Activated CD8-positive, alpha-beta memory T cell treated with anti-CD3 and anti-CD28 coated beads for 24 hours (primary cell): Measurements from ENCODE around the gene DST.

Experiments used
- DNase-seq: peaks from one replicate; pipeline ENCODE4 v3.0.0-alpha.2; 2020

DST gene

DNA sequence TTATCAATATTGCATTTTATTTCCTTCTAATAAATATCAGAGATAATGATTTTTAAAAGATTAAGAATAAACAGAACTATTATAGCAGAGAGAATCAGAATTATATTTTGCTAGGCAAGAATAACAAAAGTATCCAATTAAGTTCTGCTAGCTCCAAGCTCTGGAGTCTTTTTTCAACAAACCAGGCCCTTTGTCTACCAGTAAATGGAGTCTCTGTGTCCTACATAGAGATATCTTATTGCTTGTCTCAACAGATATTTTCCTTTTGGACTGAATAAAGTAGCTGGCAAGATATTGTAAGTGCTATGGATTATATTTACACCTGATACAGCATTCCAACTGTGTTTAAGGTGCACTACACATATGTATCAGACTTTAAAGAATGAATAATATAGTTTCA is 107.1 kb downstream of the DST start:
- DNase-seq: no peak

DNA sequence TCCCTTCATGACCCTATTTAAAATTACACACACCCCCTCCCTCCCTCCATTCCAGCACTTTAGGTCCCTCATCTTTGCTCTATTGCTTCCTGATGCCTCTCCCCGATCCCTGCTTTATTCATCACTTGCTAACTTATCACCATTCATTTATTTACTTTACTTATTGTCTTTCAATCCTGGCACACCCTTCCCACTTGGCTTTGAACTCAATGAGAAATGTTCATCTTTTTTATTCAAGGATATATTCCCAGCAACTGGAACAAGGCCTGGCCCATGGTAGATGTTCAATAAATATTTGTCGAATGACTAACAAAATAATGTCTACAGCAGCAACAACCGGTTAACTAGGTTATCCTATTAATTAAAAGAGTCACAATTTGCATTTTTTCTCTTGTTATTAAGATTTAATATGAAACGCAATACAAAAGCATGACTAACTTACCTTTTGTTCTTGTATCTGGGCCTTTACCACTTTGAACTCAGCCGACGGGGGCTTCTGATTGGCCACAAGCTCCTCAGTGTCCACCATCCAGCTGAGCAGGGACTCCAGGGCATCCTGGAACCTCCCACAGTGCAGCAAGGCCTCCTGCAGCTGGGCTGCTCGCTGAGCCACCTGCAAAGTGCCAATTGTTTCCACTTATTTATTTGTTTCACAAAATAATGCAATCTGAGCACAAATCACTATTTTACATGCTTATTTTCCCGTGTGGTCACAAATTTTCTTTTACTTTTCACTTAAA is 107.8 kb downstream of the DST start:
- no peak for DNase-seq

DNA sequence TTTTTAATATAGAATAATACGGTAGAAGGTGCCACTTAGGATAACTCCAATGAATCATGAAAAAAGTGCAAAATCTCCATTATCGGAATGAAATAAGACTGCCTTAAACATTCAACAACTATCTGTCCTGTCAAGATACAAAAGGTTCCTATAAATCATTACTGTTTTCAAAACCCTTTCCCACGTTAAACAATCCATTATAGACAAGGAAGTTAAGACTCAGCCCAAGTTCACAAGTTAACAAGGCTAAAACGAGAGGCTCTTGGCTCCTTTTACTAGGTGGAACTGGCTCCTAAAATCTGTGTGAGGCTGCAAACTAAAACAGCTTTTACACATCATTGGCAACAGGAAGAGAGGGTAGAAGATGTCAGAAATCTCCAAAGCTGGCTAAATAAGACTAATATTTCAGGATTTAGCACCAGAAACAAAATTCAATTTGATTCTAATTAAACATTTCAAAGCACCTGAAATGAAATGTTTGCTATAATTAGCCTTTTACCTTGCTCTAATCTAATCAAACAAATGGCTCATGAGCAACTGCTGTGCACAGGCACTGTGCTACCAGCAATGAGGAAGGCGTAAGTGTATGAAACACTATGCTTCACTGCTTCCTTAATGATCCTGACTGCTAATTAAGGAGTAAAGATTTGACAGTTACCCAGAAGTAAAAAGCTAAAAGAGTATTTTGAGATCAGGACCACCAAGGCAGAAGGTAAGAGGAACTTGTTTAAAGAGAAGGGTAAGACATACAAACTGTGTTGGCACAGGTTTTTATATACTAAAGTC is 109.7 kb downstream of the DST start:
- no peak for DNase-seq

DNA sequence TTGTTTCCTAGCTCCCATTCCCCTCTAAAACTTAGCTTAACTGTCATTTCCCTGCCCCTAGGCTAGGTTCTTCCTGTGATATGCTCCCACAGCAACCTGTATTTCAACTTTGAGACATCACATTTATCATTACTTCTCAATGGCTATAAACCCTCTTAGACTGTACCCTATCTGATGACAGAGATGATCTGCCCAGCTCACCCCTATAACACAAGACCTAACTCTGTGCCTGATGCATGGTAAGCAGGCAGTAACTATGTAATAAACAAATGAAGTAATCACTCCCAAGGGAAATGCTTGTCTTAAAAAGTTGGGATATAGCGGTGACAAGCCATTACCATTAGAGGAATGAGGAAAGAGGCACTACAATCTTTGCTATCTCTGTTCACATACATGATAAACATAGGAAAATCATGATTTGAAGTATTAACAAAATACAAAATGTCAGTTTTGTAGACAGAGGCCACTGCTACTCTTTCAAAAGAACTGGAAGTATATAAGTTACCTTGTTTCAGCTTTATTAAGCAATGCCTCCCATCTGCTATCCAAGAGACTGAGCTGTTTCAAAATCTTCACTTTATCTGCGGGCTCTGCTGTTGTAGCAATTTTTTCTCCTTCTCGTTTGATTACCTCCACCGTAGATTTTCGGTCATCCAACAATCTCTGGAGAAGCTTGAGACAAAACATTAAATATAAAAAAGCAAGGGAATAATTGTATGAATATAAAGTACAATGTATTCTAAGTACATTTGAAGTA is 110.7 kb downstream of the DST start:
- no peak for DNase-seq

DNA sequence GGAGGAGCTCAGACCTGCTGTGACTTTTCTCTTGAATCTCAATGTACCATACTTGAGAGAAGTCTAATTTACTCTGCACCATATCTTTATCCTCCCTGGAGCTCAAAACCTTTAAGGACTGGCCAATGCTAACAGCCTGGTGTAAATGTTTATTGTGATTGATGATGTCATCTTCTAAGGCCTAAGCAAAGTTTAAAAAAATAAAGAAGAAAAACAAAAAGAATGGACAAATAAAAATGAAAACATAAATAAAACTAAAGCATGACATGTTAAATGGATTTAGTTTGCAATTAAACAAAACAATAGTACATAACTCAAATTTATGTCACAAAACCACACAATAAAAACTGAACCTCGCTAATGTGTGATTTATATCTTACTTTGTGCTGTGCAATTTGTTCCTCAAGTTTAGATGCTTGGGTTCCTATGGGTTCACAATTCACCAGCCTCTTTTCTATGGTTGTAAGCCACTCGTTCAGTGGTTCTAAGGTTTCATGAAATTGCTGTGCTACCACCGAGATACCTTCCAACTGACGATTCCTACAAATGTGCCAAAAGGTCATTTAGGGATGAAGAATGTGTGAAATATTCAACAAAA is 113.0 kb downstream of the DST start:
- no peak for DNase-seq

DNA sequence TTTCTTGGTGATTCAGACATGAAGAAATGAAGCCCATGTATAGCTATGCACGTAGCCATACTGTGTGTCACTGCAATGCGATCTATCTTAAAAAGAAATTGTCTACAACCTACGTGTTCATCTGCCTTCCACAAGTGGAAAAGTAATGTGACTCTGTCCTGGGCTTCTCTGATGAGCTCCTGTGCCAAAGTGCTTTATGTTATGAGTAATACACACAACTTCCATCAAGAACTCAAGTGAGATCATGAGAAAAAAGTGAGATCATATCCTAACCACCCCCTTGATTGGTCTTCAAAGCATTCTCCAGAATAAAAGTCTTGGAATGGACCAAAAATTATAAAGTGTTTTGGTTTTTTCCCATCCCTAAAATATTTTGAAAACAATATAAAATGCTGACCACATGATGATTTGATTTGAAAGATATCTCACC is 114.3 kb downstream of the DST start:
- DNase-seq: no peak

DNA sequence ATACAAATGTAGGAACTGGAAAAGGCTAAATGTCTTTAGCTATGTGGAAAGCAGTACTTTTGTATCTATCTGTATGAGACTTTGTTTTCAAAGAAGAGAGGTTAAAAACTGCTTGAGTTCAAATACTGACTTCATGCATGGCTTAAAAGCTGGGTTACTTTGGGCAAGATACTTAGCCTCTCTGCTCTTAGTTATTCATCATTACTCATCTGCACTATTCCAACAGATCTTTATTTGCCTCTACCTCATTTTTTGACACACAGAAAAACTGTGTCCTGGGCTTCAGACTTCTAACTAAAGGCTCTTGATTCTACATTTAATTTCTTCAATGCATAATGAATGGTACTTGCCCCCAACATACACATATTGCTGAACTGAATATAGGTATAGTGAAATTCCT is 114.8 kb downstream of the DST start:
- no peak for DNase-seq

DNA sequence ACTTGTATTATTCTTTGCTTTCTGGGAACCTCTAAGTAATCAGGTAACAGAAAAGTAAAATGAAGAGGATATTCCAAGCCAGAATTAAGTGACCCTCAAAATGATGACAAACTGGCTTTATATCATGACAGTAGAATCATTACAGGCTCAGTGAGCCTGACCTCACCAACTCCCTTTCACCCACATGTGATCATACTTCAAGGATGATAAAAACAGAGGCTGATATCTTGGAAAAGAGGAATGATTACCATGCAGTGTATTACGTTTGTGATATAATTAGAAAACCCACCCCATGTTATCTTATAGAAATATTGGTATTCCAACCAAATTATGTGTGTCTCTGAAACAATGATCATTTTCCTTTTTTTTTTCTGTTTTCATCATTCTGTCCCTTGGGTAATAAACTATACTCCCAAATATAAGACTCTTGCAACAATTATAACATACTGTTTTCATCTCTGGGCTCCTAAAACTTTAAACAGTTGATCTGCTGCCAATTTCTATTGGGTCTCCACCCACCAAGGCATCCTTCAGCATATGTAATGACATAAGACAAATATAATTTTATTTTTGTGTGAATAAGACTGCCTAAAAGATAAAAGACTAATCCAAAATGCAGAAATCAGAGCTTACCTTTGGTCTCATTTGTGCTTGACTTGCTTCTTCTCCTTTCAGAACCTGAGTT is 115.7 kb downstream of the DST start:
- DNase-seq: no peak

DNA sequence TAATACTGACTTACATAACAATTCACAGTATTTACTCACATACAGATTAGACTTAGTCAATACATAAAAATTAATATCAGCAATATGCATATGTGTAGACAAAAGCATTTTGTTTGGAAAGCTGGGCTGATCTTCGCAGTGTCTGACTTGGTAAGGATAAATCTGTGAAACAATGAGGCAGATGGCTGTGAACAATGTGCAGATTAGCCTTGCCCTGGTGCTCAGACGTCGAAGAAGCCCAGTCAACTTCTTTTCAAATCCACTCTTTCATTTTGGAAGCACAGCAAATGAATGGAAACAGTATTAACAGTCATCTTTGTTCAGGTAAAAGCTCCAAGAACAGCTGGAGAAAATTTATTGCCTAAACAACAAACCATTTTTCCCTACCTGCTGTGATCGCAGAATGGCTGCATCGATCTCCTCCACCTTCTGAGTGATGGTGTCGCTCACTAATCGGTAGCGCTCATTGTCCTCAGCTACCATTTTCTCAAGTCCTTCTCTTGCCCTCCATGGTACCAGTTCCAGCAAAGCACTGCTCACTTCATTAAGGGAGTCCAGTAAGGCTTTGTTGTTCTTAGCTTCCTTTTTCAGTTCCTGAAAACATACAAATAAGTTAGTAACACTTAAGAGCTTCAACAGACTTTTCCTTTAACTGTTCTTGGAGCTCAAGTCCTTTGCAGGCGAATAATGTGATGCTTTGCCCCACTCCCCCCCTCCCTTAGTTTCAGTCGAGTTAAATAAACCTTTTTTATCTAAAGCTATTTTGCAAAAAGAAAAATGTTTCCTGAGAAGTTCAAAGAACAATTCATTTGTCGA is 116.5 kb downstream of the DST start:
- no peak for DNase-seq

DNA sequence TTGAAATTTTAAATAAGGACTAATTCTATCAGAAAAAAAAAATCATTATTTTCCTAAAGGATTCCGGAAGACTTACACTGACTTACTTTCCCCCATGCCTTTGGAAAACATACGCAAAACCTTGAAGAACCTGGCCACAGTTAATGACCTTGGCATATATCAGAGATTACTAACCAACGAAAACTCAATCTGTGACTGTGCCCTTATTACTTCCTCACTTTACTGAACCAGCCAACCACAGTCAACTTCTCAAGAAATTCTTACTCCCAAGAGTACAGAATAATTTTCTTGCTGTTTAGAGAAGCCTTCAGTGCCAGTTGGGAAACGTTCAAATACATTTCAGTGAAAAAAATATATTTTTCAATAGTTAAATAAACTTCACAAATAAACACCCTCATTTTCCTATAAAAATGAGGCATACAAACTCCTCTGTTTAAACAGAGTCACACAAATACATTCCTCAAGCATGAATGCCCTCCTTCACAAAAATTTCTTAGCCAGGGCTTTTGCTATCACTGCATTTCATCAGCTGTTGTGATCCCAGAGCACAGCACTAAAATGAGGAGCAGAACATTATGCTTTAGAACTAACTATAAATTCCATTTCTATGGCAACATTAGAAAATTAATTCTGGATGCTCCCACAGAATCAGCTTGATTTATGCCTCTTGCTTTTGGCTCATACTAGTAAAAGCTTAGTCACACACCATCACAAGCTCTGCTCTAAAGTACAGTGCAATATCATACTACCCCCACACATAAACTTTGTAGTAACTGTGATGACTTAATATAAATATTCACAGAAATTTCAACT is 117.6 kb downstream of the DST start:
- DNase-seq: no peak

DNA sequence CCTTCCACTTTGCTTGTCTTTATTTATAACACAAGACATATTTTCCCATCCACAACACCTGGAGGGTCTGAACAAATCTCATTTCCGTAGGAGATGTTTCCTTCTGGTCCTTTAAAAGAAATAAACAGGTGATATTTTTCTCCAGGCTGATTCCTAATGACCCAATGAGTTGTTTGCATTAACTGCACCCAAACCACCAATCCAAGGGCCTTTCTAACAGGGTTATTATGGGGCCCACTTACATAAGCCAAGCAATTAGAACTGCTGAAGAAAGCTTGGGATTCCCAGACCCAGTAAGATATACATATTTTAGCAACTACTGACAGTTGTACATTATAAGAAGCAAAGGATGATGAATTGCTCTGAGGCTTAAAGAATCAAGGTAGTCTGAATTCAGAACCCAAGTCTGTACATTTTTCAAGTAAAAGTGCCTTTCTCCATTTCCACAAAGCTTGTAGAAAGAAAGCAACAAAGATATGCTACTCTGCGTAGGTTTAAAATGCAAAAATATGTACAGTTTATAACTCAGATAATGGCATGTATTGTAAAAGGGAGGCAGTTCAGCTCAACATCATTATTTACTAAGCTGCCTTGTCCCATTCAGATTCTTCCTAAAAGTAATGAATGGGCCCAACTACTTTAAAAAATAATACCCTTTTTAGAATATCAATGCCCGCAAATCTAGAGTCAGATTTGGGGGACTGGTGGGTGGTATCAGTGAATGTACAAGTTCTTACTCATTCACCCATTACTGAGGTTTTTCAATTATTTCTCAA is 120.0 kb downstream of the DST start:
- no peak for DNase-seq

DNA sequence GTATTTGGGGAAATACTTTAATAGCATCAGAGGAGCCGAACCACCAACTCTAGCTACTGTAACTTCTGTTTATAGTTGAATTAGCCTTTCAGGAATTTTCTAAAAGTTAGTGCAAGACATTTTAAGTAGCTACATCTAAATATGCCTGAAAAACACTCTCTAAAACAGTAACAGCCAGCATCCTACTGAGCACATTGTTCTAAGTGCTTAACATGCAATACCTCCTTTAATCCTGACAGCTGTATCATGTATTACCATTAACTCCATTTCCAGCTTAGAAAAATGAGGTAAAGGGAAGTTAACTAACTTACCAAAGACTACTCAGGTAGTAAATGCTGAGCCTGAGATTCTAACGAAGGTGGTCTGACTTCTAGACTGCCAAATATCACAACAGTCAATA is 120.7 kb downstream of the DST start:
- DNase-seq: no peak

DNA sequence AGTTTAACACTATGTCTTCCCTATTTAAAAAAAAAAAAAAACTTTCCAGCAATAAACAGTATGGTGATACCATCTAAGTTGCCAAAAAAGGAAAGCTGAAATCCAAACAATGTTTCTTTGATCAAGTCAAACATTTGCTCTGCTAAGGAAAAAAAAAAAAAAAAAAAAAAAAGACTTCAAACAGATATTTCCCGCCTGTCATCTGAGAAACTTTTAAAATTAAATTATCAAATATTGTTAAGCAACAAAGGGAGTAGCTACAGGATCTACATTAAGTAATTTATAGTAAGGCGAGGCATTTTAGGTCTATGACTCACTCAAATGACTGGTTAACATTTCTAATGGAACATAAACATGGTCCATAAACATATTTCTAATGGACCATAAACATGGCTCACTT is 121.2 kb downstream of the DST start:
- DNase-seq: no peak

DNA sequence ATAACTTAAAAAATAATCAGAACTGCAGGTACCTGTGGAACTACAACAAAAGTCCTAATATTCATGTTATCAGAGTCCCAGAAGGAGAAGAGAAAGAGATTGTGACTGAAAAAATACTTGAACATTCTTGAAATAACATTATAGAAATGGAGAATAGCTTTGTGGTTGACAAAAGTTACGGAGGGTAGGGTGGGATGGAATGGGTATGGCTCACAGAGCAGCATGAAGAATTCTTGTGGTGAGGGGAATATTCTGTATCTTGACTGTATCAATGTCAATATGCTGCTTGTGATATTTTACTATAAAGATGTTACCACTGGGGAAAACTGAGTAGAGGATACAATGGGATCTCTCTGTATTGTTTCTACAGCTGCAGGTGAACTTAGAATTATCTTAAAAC is 122.5 kb downstream of the DST start:
- no peak for DNase-seq

DNA sequence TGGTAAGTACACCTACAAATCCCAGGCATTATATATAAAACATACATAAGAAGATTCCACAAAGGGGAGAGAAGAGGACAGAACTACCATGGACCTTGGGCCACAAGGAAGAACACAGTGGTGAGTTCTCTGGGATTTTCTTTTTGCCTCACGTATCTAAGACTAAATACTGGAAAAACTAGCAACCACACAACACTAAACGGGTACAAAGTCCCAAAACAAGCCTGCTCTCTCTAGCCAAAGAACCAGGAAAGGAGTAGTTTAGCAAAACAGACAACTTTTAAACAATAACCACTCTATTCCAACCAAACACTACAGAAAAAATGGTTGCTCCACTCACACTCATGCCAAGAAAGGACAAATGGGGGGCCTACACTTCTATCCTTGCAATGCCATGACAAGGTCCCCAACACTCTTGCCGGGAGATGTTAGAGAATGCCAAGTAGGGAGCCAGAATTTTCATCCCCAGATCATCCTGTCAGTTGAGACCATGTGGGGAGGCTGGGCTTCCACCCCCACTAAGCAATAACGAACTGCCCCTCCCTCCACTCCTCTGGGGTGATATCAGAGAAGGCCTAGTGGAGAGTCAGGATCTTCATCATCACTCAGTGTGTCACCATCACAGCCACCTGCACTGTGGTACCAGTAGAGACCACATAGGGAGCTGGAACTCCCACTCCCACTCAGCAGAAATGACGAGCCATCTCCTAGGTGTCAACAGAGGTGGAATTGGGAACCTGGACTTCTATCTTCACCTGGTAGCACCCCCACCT is 123.5 kb downstream of the DST start:
- DNase-seq: no peak

DNA sequence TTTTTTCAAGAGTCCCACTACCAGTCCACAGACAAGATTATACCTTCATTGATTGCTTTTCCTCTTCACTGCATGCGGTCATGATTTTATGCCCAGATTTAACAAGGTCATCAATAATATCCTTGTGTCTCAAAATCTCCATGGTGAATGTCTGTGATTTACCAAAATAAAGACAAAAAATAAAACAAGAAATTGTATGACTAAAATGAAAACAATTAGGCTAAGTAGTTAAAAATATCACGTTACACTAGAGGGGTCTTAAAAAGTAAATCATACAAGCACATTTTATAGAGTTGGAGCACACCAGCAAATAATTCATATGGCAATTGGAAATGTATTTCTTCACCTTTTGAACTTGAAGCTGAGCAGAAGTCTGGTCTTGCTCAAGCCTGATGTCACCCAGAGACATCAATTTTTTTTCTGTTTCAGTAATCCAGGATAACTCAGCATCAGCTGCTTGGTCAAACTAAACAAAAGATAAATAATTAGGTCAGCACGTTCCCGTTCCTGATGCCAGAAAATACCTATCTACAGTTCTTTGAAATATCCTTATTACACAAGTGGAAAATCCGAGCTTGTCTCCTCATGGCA is 125.4 kb downstream of the DST start:
- no peak for DNase-seq

DNA sequence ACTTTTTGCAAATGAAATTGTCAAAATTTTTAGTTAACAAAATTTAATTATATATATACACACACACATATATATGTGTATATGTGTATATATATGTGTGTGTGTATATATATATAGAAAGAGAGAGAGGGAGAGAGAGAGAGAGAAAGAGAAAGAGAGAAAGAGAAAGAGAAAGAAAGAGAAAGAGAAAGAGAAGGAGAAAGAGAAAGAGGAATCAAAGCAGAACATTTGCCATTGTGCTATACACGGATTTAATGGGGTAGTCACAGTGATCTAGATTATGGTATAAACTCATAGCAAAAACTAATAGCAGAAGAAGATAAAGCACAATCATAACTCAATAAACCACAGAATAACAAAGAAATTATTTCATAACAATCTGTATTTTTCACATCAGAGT is 126.7 kb downstream of the DST start:
- DNase-seq: no peak

DNA sequence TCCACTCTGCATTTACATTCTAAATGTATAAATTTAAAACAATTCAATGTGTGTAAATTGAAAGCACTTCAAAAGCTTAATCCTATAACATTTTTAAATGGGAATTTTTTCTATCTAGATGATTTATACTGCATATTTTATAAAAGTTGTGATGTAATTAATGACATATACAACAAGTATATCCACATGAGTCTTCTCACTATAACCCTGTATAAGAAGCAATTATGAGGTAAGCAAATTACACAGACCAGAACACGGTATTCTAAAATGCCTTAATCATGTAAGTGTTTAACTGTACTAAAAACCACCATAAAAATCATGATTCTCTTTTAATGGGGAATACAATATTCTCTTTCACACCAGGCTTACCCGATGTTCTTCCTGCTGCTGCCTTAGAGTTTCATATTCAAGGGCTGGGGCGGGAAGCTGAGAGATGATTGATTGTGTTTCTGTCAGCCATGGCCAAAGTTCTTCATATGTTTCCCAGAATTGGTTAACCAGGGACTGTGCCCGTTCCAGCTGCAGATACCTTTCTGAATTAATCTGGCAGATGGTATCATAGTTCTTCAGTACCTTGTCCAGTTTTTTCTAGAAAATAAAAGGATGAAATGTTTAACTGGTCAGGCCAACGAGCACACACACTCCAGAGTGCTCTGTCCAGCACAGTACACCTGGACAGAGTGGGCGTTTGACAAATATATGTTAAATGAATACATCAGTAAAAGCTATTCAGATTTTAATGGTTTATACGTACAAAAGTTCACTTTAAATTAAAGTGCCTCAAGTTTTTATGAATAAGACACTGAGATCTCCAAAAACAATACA is 127.4 kb downstream of the DST start:
- DNase-seq: no peak
